Hepatocyte (in vitro differentiated cells): ENCODE data around the gene PORCN.

Source experiments
- CTCF ChIP-seq: fragments of 200-600 bp; sonication (generic); IDR thresholded peaks from 2 replicates; pipeline ENCODE4 v1.5.1; 2016; ENCODE audit warnings: antibody characterized with exemption, mild to moderate bottlenecking; ENCODE audit not compliant: poor library complexity
- EZH2 ChIP-seq: fragments of 200-600 bp; sonication (generic); IDR thresholded peaks from 2 replicates; pipeline ENCODE4 v1.6.1; 2016; ENCODE audit warnings: antibody characterized with exemption, mild to moderate bottlenecking, borderline replicate concordance
- EZH2phosphoT487 ChIP-seq: fragments of 200-600 bp; sonication (generic); IDR thresholded peaks from one replicate; pipeline ENCODE4 v1.6.1; 2018; ENCODE audit warnings: antibody characterized with exemption, mild to moderate bottlenecking, low read depth, moderate library complexity; ENCODE audit not compliant: unreplicated experiment, severe bottlenecking

GRCh38 chrX:48532161-48532560 is 23.4 kb downstream of the PORCN start:
- TF ChIP-seq EZH2phosphoT487 = no peak
- no peak for TF ChIP-seq CTCF
- no peak for TF ChIP-seq EZH2
